ENCODE measurements around the gene CCDC88C.
"Not testable (repeated sequence)": the region's sequence is repeated elsewhere in the genome, so short reads cannot be mapped to it uniquely, and the experiment has no call there.

The CCDC88C gene

DNA sequence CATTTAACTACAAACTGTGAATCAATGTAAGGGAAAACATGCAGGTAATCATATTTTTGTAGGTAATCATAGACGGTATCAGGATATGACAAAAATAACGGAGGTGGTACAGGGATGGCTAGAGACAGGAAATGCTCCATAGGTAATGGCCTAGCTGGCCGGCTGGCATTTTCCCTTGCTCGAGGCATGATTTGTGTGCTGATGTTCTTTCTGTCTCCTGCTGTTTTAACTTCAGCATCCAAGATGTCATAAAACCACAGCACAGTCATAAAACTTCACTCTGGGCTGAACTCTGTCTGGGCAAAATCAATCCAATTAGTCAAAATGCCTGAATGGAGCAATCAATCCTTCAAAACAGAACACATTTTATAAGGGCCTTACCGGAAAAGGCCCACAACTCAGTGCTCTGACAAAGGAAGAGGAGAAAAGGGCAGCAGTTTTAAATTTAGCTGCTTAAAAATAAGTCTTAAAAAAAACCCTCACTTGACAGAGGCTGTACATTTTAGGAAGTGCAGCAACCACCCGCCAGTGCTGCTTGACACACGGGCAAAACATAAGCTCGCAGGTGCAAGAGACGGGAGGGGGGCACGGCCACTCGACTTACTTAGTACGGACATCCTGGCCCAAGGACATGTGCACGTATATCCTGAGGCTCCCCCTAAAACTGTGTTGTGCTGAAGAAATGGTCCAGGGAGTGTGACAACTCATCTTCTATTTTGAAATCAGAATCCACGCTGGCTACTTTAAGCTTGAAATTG is 132.7 kb downstream of the CCDC88C start:
- no peak for DNase-seq

DNA sequence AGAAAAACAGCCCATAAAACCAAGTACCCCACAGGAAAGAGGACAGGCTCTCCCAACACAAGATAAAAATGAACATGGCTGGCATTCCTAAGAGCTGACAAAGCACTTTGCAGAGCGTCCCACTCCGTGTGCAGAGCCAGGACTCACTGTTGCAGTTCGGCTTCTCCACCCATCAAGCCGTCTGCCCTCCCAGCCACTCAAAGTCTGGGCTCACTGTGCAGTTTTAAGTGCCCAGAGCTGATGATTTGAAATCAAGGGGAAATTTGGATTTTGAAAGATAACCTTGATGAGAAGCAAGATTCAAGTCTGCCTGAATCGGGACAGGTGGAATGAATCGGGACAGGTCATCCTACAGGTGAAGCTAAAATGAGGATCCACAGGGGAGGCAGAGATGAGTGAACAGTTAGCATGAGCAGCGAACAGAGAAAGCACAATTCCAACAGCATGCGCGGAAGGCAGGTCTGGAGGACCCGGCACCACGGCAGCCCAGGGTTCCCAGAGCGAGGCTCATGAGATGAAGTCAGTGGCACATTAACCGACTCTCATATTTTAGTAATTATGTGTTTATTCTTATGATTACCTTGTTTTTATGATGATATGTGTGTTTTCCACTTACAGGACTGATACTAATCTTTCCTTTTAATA is 133.4 kb downstream of the CCDC88C start:
- DNase-seq, result no peak

GRCh38 chr14:91283666-91284065 is 134.0 kb downstream of the CCDC88C start:
- no peak for DNase-seq

GRCh38 chr14:91282954-91283645 is 134.5 kb downstream of the CCDC88C start:
- no peak for DNase-seq

- no peak for DNase-seq
These were observed 136.3 kb downstream of the CCDC88C start for GRCh38 chr14:91281346-91281745.

GRCh38 chr14:91280129-91280528 is 137.5 kb downstream of the CCDC88C start:
- no peak for DNase-seq

DNA sequence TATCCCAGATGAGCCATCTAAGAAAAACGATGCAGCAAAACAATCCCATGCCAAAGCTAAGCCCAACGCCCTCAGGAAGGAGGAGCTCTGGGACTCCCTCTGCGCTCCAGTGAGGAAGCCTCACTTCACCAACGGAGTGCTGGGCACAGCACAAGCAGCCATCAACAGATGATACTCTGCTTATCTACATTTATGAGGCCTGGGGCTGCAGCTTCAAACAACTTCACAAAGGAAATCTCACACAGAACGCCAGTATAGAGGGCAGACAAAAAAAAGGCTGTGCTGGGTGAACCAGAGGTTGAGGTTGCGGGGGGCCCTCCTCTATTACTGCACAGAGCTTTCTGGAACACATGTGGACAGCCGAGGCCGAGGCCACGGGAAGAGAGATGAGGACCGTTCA is 138.3 kb downstream of the CCDC88C start:
- no peak for DNase-seq

- DNase-seq, result no peak
These were observed 139.3 kb downstream of the CCDC88C start for GRCh38 chr14:91278383-91278715.

GRCh38 chr14:91277546-91278382 is 139.9 kb downstream of the CCDC88C start:
- DNase-seq, result no peak

DNA sequence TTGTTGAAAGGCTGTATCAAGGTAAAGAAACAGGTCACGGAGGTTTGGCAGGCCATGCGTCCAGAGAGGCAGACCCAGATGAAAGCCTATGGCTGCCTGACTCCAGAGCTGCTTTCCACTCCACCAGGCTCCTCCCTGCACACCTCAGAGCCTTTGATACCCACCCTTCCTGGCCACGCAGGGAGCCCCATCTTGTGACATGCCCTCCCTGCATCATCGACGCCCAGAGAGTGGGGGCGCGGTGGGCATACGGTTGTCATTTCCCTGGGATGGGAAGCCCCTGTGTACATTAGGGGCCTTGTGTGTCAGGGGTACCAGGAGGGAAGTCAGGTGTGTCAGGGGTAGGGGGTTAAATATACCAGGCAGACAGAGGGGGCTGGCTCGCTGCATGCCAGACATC is 142.8 kb downstream of the CCDC88C start:
- DNase-seq, result no peak

DNA sequence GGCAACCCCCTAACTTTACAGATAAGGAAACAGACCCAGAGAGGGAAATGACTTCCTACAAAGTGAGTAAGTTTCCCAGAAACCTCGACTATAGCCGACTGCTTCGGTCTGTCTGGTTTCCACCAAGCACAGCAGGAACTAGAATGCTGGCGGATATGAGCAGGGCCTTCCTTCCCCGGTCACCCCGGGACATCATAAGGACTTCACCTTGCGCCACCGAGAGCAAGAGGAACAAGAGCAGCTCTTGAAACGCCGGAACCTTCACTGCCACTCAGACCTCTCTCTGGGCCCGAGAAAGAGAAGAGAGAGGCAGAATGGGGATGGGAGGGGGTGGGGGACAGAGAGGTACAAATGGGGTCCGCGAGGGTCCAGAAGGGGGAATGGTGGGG is 143.7 kb downstream of the CCDC88C start:
- no peak for DNase-seq

DNA sequence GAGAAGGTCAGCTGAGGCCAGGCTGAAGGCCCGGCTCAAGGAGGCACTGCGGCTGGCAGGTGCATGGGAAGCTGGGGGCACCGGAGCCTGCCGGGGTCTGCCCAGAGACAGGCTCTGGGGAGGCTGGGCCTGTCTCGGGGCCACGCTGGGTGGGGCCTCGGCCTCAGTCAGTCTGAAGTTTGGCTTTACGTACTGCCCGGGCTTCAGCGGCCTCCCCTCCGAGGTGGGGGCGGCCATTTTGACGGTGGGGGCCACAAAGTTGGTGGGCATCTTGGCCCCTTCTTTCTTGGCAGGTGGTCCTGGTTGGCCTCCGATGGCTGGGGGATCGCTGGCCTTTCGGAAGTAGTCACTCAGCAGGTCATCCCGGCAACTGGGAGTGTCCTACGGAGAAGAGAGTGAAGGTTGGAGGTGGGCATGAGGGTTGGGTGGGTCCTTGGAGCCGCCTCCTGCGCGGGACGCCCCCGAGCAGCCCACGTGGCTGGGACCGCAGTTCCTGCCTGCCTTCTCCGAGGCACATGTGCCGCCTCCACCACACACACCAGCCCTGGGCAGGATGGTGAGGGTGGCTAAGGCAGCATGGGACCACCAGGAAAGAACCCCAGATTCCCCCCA is 144.2 kb downstream of the CCDC88C start:
- no peak for DNase-seq

DNA sequence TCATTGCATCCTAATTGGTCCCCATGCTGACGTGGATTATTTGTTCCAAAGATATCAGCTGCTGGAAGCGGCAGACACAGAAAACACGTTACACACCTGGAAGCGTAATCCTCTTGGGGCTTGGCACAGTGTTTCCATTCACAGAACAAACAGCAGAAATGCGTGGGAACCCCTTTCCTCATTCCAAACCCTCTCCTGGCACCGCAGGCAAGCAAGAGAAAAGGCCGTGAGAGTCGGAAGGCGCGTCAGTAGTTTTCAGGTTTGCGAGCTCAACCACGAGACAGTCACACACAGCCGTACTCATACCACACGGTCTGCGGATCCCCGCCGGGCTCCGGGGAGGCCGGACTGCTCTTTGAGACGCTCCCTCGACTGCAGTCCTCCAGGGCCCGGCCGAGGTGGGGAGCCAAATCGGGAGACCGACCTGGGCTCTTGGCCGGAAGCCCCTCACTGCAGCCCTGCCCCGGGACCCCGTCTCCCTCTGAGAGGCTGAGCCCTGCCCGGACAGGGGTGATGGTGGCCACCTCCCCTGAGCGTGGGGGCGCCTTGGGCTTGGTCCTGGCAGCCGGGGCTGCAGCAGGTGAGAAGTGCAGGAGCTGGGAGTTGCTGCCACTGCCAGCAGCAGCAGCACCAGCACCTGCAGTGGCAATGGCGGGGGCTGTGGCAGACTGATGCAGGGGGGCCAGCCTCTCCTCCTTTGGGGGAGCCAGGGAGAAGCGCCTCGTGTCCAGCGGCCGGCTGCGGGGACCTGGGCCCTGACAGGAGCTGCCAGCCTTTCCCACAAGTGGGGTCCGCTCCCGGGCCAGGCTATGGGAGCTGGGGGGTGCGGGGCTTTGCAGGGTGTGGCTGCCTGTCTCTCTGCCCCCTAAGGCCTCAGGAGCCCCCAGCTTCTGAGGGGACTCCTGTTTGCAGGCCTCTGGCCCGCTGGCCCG is 145.0 kb downstream of the CCDC88C start:
- DNase-seq, result no peak

DNA sequence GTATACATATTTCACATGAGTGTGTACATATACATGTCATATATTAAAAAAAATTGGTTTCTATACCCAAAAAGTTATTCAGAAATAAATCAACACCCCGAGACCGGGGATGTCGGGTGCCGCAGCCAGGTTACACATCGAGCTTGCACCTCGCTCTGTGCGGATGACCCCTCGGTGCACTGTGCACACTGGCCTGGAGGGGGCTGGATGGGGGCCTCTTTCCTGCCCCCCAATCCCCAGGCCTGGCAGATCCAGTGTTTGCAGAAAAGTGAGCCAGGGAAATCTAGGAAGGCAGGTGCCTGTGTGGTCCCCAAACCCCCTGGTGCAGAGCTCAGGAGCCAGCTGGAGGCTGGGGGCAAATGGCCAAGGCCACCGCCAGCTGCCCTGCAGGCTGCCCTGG is 146.0 kb downstream of the CCDC88C start:
- DNase-seq, result no peak

DNA sequence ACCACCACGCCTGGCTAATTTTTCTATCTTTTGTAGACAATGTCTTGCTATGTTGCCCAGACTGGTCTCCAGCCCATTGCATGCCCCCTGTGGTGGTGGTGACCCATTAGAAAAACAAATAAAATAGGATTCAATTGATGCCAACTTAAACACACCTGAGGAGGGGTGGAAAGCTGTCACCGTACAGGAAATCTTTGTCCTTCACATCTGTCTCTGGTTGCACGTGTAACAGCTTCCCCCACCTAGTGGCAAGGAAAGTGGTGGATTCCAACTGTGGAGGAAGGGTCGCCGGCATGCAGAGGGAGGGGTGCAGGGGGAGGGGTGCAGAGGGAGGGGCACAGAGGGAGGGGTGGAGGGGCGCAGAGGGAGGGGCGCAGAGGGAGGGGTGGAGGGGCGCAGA is 147.0 kb downstream of the CCDC88C start:
- DNase-seq, result no peak

DNA sequence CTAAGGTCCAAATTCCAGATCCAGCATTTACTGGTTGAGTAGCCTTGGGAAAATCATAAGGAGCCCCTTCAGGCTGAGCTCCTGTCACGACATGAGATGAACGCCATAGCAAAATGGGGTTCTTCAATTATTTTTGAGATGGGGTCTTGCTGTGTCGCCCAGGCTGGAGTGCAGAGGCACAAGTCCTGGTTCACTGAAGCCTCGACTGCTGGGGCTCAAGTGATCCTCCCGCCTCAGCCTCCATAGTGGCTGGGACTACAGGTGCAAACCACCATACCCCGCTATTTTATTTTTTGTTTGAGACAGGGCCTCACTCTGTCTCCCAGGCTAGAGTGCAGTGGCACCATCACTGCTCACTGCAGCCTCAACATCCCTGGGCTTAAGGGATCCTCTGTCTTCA is 147.4 kb downstream of the CCDC88C start:
- DNase-seq, result no peak

DNA sequence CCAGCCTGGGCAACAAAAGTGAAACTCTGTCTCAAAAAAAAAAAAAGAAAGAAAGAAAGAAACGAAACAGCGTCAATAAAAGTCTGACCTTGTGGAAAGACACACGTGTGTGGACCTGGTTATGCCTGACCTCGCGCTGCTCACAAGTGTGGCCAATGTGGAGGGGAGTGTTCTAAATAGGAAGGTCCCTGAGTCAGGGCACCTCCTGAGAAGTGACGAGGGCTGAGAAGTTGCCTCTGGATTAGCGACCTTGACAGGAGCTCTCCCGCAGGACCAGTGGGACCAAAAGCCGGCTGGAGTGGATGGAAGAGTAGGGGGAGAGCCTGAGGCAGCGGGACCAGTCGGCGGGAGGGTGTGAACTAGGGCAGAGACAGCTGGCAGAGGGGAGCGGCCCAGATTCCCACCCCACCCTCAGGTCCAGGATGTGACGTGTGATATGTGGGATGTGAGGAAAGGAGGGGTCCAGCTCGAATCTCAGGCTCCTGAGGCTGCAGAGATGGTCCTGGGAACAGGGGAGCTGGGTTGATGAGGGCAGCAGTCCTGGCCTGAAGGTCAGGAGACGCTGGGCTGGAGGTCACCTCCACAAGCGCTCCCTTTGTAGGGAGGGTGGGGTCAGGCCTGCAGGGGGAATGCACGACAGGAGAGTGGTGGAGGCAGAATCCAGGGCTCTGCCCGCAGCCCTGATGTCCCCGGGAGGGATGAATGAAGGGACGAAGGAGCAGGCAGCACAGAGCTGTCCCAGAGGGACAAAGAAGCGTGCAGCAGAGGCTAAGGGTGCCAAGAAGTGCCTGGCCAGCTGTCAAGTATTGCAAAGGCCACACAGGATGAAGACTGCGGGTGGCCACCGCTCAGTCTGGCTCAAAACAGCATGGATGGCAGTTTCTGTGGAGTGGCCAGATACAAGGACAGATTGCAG is 148.3 kb downstream of the CCDC88C start:
- DNase-seq, result no peak

DNA sequence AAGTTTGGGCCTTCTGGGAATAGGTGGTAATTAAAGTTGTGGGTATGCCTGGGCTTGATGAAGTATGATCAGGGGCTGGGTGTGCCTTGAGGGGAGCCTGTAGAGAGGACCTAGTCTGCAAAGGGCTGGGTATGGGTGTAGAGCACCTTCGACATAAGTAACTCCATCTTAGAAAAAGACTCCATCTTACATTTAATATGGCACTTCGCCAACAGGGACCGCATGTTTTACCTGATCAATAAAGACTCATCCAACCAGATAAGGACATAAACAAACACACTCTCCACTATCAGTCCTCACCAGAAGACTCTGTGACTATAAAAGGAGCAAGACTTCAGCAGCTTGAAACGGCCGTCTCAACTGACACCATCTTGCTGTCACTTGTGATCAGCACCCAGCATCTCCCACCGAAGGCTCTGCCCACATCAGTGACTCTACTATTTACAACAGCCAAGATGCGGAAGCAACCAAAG is 149.6 kb downstream of the CCDC88C start:
- DNase-seq, result no peak

- DNase-seq, result not testable (repeated sequence)
These were observed 151.3 kb downstream of the CCDC88C start for GRCh38 chr14:91266276-91266675.

DNA sequence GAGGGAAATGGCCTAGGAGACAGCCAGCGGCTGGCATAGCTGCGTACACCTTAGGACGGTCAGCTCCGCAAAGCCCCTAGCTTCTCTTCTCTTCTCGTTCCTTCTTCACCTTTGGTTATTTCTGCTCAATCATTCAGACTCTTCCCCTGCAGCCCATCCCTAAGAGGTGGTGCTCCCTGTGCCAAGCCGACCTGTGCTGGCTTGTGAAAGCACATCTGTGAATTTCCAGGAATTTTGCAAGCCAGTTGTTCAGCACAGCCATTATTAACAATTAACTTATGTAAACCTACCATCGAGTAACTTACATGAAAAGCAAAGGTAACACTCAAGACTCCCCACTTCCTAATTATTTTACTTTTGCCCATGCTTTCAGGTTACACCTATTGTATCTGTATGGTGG is 152.2 kb downstream of the CCDC88C start:
- DNase-seq, result no peak
